GM18861 (cell line): ENCODE data around the gene USP14.

Experiments used
- ATAC-seq: cut with Tn5 transposase; IDR thresholded peaks from one replicate; pipeline ENCODE4 v1.9.1; 2021; ENCODE audit not compliant: unreplicated experiment

Gene USP14

GRCh38 chr18:159037-159652 is 788 bp downstream of the USP14 start:
- no peak for ATAC-seq

GRCh38 chr18:159933-160332 is 1.6 kb downstream of the USP14 start:
- ATAC-seq = no peak

- ATAC-seq = no peak
These were observed 2.6 kb downstream of the USP14 start for GRCh38 chr18:160831-161570.

DNA sequence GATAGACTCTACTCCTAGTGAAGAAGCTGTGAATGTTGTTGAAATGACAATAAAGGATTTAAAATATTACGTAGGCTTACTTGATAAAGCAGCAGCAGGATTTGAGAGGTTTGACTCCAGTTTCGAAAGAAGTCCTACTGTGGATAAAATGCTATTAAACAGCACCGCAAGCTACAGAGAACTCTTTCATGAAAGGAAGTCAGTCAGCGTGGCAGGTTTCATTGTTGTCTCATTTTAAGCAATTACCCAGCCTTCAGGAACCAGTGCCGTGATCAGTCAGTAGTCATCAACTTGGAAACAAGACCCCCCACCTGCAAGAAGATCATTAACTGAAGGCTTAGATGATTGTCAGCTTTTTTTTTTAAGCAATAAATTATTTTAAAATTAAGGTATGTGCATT is 14.0 kb downstream of the USP14 start:
- ATAC-seq = no peak

GRCh38 chr18:179499-179898 is 21.1 kb downstream of the USP14 start:
- ATAC-seq = no peak

DNA sequence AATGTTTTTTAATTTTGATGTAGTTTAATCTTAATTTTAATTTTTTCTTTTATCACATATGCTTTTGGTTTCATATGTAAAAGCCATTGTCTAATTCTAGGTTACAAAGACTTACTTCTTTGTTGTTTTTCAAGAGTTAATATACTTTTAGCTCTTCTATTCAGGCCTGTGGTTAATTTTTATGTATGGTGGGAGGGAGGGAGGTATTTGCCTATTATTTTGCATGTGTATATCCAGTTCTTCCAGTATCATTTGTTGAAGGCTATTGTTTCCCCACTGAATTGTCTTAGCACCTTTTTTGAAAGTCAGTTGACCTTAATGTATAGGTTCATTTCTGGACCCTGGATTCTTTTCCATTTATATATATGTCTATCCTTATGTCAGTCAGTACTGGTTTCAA is 23.4 kb downstream of the USP14 start:
- ATAC-seq = no peak

DNA sequence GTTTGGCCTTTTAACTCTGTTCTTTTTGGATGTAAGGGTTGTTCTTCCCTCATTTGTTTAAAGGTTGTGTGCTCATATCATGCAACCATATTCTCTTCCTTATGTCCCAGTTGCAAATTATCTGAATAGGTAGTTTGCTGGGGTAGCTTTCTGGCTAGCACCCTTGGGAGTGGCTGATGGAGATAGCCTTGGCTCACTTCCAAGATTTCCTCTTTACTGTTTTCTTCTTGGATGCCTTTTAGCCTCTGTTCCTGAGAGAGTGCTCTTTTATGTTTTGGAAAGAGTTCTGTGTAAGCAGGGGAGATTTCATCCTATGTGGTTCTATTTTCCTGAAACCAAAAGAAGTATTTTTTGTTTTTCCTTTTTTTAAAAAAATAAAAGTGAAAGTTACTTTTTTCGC is 25.4 kb downstream of the USP14 start:
- no peak for ATAC-seq

- ATAC-seq = no peak
These were observed 30.9 kb downstream of the USP14 start for GRCh38 chr18:189254-189653.

- ATAC-seq = no peak
These were observed 33.4 kb downstream of the USP14 start for GRCh38 chr18:191725-192124.

GRCh38 chr18:192801-193200 is 34.4 kb downstream of the USP14 start:
- no peak for ATAC-seq

GRCh38 chr18:195651-196050 is 37.3 kb downstream of the USP14 start:
- no peak for ATAC-seq

DNA sequence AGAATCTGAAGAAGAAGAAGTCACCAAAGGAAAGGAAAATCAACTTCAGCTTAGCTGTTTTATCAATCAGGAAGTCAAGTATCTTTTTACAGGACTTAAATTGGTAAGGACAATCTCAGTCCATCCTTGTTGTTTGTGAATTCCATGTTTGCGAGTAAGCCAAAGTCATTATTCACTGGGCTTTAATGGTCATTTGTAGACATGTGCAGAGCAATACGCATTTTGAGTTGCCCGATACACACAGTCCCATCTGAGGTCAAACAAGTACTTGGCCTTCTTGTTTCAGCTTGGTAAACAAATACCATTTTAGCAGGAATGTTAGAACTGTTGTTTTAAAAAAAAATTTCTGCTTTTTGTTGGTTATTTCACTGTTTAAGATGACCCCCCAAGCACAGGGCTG is 40.9 kb downstream of the USP14 start:
- ATAC-seq = no peak

GRCh38 chr18:199768-200167 is 41.4 kb downstream of the USP14 start:
- no peak for ATAC-seq

DNA sequence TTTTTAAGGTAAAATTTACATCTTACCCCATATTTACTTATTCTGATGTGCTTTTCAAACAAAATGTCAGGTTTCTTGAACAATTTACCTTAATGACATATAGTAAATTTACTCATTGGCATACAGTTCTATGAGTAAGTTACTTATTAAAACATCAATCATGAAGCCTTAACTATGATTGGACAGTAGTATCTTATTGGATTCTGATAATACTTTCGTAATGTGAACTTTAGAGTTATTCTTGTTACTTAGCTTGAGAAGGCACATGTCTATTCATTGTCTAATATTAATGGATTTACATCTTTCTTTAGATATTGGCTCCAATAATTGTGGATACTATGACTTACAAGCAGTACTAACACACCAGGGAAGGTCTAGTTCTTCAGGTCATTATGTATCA is 51.7 kb downstream of the USP14 start:
- no peak for ATAC-seq

DNA sequence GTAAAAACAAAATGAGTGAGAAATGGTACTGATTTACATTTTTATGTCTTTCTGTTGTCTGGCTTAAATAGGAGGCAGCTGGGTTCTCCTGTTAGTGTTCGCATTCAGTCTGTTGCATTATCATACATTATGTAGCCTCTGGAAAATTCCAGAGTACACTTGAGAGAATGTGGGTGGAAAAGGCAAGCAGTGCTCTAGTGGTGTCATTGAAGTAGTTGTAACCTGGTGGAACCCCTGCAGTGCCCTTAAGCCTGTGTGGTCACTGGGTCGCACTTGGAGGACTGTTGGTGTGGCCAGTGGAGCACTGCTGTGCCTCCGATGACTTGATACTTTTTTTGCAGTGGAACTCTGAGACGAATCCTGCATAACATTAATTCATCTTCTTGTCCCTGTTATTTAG is 52.4 kb downstream of the USP14 start:
- no peak for ATAC-seq

DNA sequence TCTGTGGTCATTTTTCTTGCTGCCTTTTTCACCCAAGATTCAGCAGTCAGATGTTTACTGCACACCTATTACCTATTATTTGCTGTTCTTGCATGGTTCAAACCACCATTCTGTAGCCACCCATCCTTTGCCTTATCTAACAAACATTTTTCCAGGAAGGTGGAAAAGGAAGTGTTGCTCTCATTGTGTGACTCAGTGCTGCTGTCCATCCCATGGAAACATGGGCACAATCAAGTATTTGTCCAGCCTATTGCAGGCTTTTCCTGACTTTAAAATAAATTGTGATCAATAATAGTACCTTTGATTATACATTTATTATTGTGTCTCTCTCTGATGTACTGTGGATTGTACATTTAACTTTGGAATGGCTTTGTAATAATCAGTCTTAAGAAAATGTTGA is 53.2 kb downstream of the USP14 start:
- ATAC-seq = no peak

DNA sequence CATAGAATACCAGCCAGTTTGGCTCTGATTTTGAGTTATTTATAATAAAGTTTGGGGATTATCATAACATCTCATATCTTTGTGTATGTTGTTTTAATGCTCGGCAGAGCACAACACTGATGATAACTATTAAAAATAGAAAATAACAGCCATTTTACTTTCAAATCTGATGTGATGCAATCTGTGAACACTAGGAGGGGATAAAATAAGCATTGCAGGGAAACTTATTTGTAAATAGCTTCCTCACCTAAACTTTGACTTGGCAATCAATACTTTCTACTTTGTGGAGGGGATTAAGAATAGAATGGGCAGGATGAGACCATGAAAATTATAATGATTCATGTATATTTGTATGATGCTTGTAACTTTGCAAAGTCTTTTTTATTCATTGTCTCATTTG is 54.4 kb downstream of the USP14 start:
- no peak for ATAC-seq

- no peak for ATAC-seq
These were observed 55.1 kb downstream of the USP14 start for GRCh38 chr18:213505-213904.

GRCh38 chr18:213966-214365 is 55.6 kb downstream of the USP14 start:
- no peak for ATAC-seq

DNA sequence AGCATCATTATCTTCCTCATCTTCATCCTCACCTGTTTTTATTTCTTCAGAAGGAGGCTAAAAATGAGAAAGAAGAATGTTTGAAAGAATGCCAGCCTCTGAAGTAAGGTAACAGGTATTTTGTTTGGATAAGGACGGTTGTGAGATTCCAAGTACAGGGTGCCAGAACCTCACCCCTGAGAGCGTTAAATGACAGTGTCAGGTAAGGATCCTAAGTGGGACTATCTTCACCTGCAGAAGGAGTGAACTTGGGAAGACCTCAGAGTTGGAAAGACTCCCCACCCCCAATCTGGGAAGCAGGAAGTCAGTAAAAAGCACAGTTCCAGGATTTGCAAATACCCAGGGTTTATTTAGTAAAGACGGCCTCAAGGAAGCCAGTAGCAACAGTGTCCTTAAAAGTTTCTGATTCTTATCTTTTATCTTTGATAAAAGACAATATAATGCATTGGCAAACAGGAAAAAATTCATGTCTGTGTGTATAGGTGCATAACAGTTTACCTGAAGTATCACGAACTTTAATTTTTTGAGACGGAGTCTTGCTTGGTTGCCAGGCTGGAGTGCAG is 57.2 kb downstream of the USP14 start:
- ATAC-seq = no peak

DNA sequence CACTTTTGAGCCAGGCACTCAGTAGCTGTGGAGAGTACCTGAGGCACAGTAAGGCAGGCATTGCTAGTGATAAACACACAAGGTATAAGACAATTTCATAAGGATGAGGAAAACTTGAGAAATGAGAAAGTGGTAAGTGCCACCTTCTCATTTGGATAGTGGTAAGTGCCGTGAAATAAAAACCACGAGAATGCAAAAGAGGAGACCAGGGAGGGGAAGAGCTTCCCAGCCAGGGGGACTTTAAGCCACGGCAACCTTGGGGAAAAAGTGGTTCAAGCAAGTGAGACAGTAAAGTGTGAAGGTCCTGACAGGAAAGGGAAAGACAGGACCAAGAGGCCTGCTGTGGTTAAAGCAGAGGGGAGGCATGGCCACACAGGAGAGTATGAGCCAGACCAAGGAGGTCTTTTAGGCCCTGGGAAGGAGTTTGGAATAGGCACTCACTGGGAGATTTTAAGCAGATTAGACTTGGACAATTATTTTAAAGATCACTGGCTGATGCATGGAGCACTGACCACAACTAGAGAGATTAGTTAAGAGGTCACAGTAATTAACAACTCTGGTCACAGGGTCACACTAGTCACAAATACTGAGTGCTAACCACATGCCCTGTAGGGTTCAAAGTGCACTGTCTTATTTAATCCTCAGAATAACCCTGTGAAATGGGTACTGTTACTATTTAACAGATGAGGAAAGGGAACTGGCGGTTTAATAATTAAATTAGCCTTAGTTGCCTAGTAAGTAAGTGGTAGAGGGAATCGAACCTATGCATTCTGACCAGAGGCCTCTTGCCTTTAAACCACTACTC is 59.4 kb downstream of the USP14 start:
- no peak for ATAC-seq

DNA sequence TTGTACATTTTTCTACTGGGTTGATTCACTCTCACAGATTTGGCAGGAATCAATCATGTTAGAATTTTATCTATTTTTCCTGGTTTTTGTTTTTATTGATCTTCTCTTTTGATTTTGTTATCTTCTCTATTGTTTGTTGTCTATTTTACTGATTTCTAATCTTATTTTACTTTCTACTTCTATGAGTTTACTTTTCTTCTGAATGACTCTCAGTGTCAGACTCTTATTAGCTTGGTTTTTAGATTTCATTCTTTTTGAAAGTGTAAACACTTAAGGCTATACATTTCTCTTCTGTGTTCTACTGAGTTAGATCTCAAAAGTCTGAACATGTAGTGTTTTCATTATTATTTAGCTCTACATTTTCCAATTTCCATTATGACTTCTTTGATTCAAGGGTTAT is 62.4 kb downstream of the USP14 start:
- ATAC-seq = no peak
